ENCODE measurements around the gene RAB30. TPM values are rescaled to one million over a fixed set of nuclear protein-coding genes. Genes with fewer than 3 reads are reported as not detected.

RAB30 gene
- total RNA-seq, 1 donor from 2014 or later = 73.8 TPM

GRCh38 chr11:82988936-82989627, 82.6 kb downstream of the RAB30 start:
- peaks cover 38% of the 10 kb centered on the region for H3K4me1 Mint-ChIP-seq (ENCODE audit: unreplicated experiment)
- H3K9me3 Mint-ChIP-seq (ENCODE audit: unreplicated experiment) = no peaks in the 10 kb centered on the region
- H3K36me3 Mint-ChIP-seq (ENCODE audit: unreplicated experiment) = peaks cover 42% of the 10 kb centered on the region
- no peaks in the 10 kb centered on the region for H3K27me3 Mint-ChIP-seq (ENCODE audit: unreplicated experiment)
- DNase-seq (ENCODE audit: extremely low spot score, unreplicated experiment) = no peak
- TF ChIP-seq, protein P1, sequence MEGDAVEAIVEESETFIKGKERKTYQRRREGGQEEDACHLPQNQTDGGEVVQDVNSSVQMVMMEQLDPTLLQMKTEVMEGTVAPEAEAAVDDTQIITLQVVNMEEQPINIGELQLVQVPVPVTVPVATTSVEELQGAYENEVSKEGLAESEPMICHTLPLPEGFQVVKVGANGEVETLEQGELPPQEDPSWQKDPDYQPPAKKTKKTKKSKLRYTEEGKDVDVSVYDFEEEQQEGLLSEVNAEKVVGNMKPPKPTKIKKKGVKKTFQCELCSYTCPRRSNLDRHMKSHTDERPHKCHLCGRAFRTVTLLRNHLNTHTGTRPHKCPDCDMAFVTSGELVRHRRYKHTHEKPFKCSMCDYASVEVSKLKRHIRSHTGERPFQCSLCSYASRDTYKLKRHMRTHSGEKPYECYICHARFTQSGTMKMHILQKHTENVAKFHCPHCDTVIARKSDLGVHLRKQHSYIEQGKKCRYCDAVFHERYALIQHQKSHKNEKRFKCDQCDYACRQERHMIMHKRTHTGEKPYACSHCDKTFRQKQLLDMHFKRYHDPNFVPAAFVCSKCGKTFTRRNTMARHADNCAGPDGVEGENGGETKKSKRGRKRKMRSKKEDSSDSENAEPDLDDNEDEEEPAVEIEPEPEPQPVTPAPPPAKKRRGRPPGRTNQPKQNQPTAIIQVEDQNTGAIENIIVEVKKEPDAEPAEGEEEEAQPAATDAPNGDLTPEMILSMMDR (IDR thresholded peaks at IDR 0.05) = no peak
- no peak overlapping the region for H3K27ac Mint-ChIP-seq (ENCODE audit: unreplicated experiment)
- no peak overlapping the region for H3K4me3 Mint-ChIP-seq (ENCODE audit: unreplicated experiment)

- Mint-ChIP-seq H3K9me3 (ENCODE audit: unreplicated experiment) (no peaks in the 10 kb centered on the region), H3K36me3 (ENCODE audit: unreplicated experiment) (peaks cover 35% of the 10 kb centered on the region), H3K27me3 (ENCODE audit: unreplicated experiment) (no peaks in the 10 kb centered on the region), H3K27ac (ENCODE audit: unreplicated experiment) (no peak overlapping the region), H3K4me1 (ENCODE audit: unreplicated experiment) (peaks cover 30% of the 10 kb centered on the region), H3K4me3 (ENCODE audit: unreplicated experiment) (no peak overlapping the region)
- TF ChIP-seq, protein P1 (IDR thresholded peaks at IDR 0.05) = no peak
- no peak for DNase-seq (ENCODE audit: extremely low spot score, unreplicated experiment)
Measured at GRCh38 chr11:82987997-82988396, 83.7 kb downstream of the RAB30 start.

DNA sequence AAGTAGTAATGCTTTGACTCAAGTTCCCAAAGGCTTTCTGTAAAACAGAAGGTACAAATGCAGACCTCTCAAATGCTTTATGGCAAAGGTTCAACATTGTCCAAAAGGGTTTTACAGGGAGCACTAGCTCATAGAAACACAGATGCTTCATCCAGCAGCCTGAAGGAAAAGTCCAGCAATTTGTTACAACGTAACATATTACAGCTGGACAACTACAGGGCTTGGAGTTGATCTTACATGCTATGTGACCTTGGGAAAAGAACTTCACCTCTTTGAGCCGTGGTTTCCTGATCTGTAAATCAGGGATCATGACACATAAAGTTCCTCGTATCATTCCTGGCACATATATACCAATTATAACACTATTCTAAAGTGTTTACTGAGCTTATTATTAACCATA, 85.3 kb downstream of the RAB30 start:
- Mint-ChIP-seq H3K27me3 (ENCODE audit: unreplicated experiment) (no peaks in the 10 kb centered on the region), H3K27ac (ENCODE audit: unreplicated experiment) (no peak overlapping the region), H3K36me3 (ENCODE audit: unreplicated experiment) (peaks cover 40% of the 10 kb centered on the region), H3K9me3 (ENCODE audit: unreplicated experiment) (no peaks in the 10 kb centered on the region), H3K4me1 (ENCODE audit: unreplicated experiment) (peaks cover 20% of the 10 kb centered on the region), H3K4me3 (ENCODE audit: unreplicated experiment) (no peak overlapping the region)
- no peak for DNase-seq (ENCODE audit: extremely low spot score, unreplicated experiment)
- TF ChIP-seq, protein P1 (IDR thresholded peaks at IDR 0.05) = no peak

DNA sequence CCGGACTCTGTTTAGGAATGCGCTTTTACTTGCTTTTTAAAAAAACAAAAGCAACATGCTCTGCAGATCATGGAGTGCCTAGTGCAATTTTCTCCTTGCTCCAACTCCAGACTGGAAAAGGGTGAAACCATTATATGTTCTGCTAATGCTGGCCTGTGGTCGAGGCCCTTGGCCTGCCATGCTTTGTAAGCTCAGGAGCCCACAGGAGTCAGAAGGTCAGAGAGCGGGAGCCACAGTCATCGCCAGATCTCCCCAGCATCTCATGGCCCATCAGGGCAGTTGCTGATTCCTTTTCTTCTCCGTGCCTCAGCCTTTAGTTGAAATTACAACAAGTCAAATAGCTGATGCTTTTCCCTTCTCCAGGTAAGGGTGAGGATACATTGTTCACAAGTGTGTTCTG, 89.8 kb downstream of the RAB30 start:
- H3K9me3 Mint-ChIP-seq (ENCODE audit: unreplicated experiment) = no peaks in the 10 kb centered on the region
- peak overlapping the region; percentile 54 for H3K27ac Mint-ChIP-seq (ENCODE audit: unreplicated experiment)
- peaks cover 52% of the 10 kb centered on the region for H3K4me1 Mint-ChIP-seq (ENCODE audit: unreplicated experiment)
- H3K4me3 Mint-ChIP-seq (ENCODE audit: unreplicated experiment) = no peak overlapping the region
- no peaks in the 10 kb centered on the region for H3K27me3 Mint-ChIP-seq (ENCODE audit: unreplicated experiment)
- DNase-seq (ENCODE audit: extremely low spot score, unreplicated experiment) = no peak
- TF ChIP-seq, protein P1 (IDR thresholded peaks at IDR 0.05) = no peak
- H3K36me3 Mint-ChIP-seq (ENCODE audit: unreplicated experiment) = peaks cover 40% of the 10 kb centered on the region

- TF ChIP-seq, protein P1 (IDR thresholded peaks at IDR 0.05) = no peak
- H3K36me3 Mint-ChIP-seq (ENCODE audit: unreplicated experiment) = peaks cover 41% of the 10 kb centered on the region
- H3K4me1 Mint-ChIP-seq (ENCODE audit: unreplicated experiment) = peaks cover 58% of the 10 kb centered on the region
- no peak for DNase-seq (ENCODE audit: extremely low spot score, unreplicated experiment)
- H3K27ac Mint-ChIP-seq (ENCODE audit: unreplicated experiment) = peak overlapping the region; percentile 81
- H3K4me3 Mint-ChIP-seq (ENCODE audit: unreplicated experiment) = no peak overlapping the region
- H3K27me3 Mint-ChIP-seq (ENCODE audit: unreplicated experiment) = no peaks in the 10 kb centered on the region
- peaks cover 3% of the 10 kb centered on the region for H3K9me3 Mint-ChIP-seq (ENCODE audit: unreplicated experiment)
Measured at GRCh38 chr11:82980947-82981346, 90.8 kb downstream of the RAB30 start.
